Measurements from ENCODE around the gene MPZL2. TPM values are rescaled to one million over a fixed set of nuclear protein-coding genes. Genes with fewer than 3 reads are reported as not detected.

MPZL2 gene
- total and polyA plus RNA-seq, 5 donors from 2014 or later, result 0.37 to 1.0 TPM; not detected in 3

- Histone ChIP-seq H3K4me3 (ENCODE audit: low read depth, low read length) (peak overlapping the region; percentile 49), H3K27ac (ENCODE audit: insufficient read depth, low read length, poor library complexity, severe bottlenecking) (no peak overlapping the region), H3K36me3 (ENCODE audit: control insufficient read depth, insufficient read depth, low read length) (peaks cover 3% of the 10 kb centered on the region), H3K9me3 (ENCODE audit: control insufficient read depth in 2 of 2, low read length in 2 of 2) (no peaks in the 10 kb centered on the region), H3K27me3 (ENCODE audit: control insufficient read depth, insufficient read depth, low read length) (no peaks in the 10 kb centered on the region), H3K4me1 (ENCODE audit: control insufficient read depth, insufficient read depth, low read length, poor library complexity, severe bottlenecking) (peaks cover 91% of the 10 kb centered on the region)
- peak overlapping the region; percentile 71 to 89 (median 80) for H3K4me3 Mint-ChIP-seq
- no peak for DNase-seq
- ATAC-seq (ENCODE audit: low read depth in 2 of 2), result no peak
- H3K27me3 Mint-ChIP-seq, result no peaks in the 10 kb centered on the region
- H3K9me3 Mint-ChIP-seq, result no peaks in the 10 kb centered on the region
- H3K27ac Mint-ChIP-seq, result peak overlapping the region; percentile 57 to 93 (median 79)
- H3K4me1 Mint-ChIP-seq, result peaks cover 33 to 95% (median 77%) of the 10 kb centered on the region in 4 donors
- peaks cover 17% of the 10 kb centered on the region for H3K36me3 Mint-ChIP-seq
These were observed 44.9 kb downstream of the MPZL2 start for GRCh38 chr11:118219244-118219643.

DNA sequence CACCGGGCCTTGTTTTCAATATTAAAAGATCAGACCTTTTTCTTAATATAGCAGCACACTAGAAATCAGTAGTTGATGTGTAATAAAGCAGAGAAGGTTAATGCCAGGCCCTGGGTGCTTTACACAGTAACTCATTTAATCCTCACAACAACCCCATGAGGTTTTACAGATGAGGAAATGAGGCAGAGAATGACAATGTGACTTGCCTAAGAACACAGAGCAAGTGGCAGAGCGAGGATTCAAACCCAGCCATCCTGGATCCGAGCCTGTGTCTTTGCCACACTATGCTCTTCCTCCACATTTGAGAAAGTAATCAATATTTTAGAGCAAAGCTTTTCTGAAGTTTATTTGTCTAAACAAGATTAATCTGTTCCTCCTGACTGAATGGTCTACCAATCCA lies 46.5 kb downstream of the MPZL2 start:
- peaks cover 11% of the 10 kb centered on the region for H3K36me3 ChIP-seq (ENCODE audit: control insufficient read depth, insufficient read depth, low read length)
- Mint-ChIP-seq H3K9me3 (no peaks in the 10 kb centered on the region), H3K27ac (peak overlapping the region; percentile 74 to 93 (median 86)), H3K36me3 (peaks cover 31% of the 10 kb centered on the region), H3K27me3 (no peaks in the 10 kb centered on the region), H3K4me1 (peaks cover 31 to 100% (median 80%) of the 10 kb centered on the region in 4 donors), H3K4me3 (peak overlapping the region; percentile 80 to 88 (median 84))
- H3K27me3 ChIP-seq (ENCODE audit: control insufficient read depth, insufficient read depth, low read length), result no peaks in the 10 kb centered on the region
- peak; percentile 30 to 50 for ATAC-seq (ENCODE audit: low read depth in 2 of 2)
- H3K27ac ChIP-seq (ENCODE audit: insufficient read depth, low read length, poor library complexity, severe bottlenecking), result peak overlapping the region; percentile 66
- peak in 1 of 3 donors; percentile 66 for DNase-seq
- no peaks in the 10 kb centered on the region for H3K9me3 ChIP-seq (ENCODE audit: control insufficient read depth in 2 of 2, low read length in 2 of 2)
- peaks cover 95% of the 10 kb centered on the region for H3K4me1 ChIP-seq (ENCODE audit: control insufficient read depth, insufficient read depth, low read length, poor library complexity, severe bottlenecking)
- H3K4me3 ChIP-seq (ENCODE audit: low read depth, low read length), result peak overlapping the region; percentile 81

DNA sequence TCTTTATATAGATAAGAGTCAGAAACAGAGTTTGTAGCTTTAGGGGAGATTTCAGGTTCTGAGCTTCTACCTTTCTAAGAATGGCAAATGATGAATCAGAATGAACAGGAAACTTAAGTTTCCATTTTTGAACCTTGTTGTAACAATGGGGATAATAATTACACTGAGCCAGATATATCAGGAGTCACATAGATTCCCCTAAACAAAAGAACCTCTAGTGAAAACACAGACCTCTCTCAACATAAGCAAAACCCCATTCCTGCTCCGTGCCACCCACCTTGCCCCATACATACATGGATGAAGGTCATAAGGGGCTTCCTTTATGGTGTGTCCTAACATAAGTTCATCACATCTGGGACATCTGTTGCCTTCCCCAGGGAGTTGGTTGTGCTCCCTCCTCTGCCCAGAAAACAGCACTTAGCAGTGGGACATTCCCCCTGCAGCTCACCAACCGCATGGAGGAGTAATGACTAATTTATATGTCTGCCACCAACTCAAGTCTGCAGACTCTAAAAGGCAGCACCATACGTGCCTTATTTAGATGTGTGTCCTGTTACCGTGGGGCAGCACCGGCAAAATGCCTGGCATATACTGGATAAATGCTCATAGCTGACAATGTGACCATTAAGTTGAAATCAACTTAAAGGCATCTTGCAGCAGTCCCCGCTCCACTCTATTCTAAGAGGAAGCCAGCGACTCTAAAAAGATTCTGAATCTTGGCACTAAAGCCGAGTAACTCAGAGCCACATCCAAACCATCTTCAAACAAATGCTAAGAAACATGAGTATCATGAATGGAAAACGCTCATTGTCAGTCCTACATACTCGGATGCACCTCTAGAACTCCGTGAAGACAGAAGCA lies 47.2 kb downstream of the MPZL2 start:
- Histone ChIP-seq H3K36me3 (ENCODE audit: control insufficient read depth, insufficient read depth, low read length) (peaks cover 18% of the 10 kb centered on the region), H3K4me1 (ENCODE audit: control insufficient read depth, insufficient read depth, low read length, poor library complexity, severe bottlenecking) (peaks cover 92% of the 10 kb centered on the region), H3K4me3 (ENCODE audit: low read depth, low read length) (peak overlapping the region; percentile 81), H3K27ac (ENCODE audit: insufficient read depth, low read length, poor library complexity, severe bottlenecking) (peak overlapping the region; percentile 66), H3K9me3 (ENCODE audit: control insufficient read depth in 2 of 2, low read length in 2 of 2) (no peaks in the 10 kb centered on the region), H3K27me3 (ENCODE audit: control insufficient read depth, insufficient read depth, low read length) (no peaks in the 10 kb centered on the region)
- DNase-seq (peak in 2 of 3 donors; percentile 17 to 63), ATAC-seq (ENCODE audit: low read depth in 2 of 2) (peak; percentile 82 to 90)
- peaks cover 33% of the 10 kb centered on the region for H3K36me3 Mint-ChIP-seq
- peak overlapping the region; percentile 80 to 88 (median 84) for H3K4me3 Mint-ChIP-seq
- no peaks in the 10 kb centered on the region for H3K27me3 Mint-ChIP-seq
- H3K27ac Mint-ChIP-seq, result peak overlapping the region; percentile 74 to 93 (median 86)
- peaks cover 27 to 97% (median 79%) of the 10 kb centered on the region in 4 donors for H3K4me1 Mint-ChIP-seq
- H3K9me3 Mint-ChIP-seq, result no peaks in the 10 kb centered on the region

GRCh38 chr11:118215765-118216164 lies 48.3 kb downstream of the MPZL2 start:
- Histone ChIP-seq H3K4me1 (ENCODE audit: control insufficient read depth, insufficient read depth, low read length, poor library complexity, severe bottlenecking) (peaks cover 81% of the 10 kb centered on the region), H3K9me3 (ENCODE audit: control insufficient read depth in 2 of 2, low read length in 2 of 2) (no peaks in the 10 kb centered on the region), H3K4me3 (ENCODE audit: low read depth, low read length) (peak overlapping the region; percentile 35), H3K36me3 (ENCODE audit: control insufficient read depth, insufficient read depth, low read length) (peaks cover 26% of the 10 kb centered on the region), H3K27ac (ENCODE audit: insufficient read depth, low read length, poor library complexity, severe bottlenecking) (no peak overlapping the region), H3K27me3 (ENCODE audit: control insufficient read depth, insufficient read depth, low read length) (no peaks in the 10 kb centered on the region)
- peaks cover 41% of the 10 kb centered on the region for H3K36me3 Mint-ChIP-seq
- H3K9me3 Mint-ChIP-seq, result no peaks in the 10 kb centered on the region
- H3K4me1 Mint-ChIP-seq, result peaks cover 27 to 94% (median 73%) of the 10 kb centered on the region in 4 donors
- DNase-seq (no peak), ATAC-seq (ENCODE audit: low read depth in 2 of 2) (no peak)
- no peaks in the 10 kb centered on the region for H3K27me3 Mint-ChIP-seq
- peak overlapping the region in 2 of 3 donors; percentile 86 to 93 for H3K27ac Mint-ChIP-seq
- H3K4me3 Mint-ChIP-seq, result peak overlapping the region; percentile 62 to 88 (median 80)

DNA sequence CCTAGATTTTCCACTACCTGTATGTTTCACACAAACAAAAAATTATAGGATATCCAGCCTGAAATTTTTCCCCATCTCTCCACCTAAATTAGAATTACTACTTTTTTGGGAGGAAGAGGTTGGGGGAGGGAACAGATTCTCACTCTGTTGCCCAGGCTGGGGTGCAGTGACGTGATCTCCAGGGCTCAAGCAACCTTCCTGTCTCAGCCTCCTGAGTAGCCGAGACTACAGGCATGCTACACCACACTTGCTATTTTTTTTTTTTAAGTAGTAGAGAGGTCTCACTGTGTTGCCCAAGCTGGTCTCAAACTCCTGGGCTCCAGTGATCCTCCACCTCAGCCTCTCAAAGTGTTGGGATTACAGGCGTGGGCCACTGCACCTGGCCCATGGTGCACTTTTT lies 48.8 kb downstream of the MPZL2 start:
- no peak for ATAC-seq (ENCODE audit: low read depth in 2 of 2)
- Histone ChIP-seq H3K27me3 (ENCODE audit: control insufficient read depth, insufficient read depth, low read length) (no peaks in the 10 kb centered on the region), H3K27ac (ENCODE audit: insufficient read depth, low read length, poor library complexity, severe bottlenecking) (no peak overlapping the region), H3K4me3 (ENCODE audit: low read depth, low read length) (peak overlapping the region; percentile 26), H3K4me1 (ENCODE audit: control insufficient read depth, insufficient read depth, low read length, poor library complexity, severe bottlenecking) (peaks cover 76% of the 10 kb centered on the region), H3K36me3 (ENCODE audit: control insufficient read depth, insufficient read depth, low read length) (peaks cover 31% of the 10 kb centered on the region), H3K9me3 (ENCODE audit: control insufficient read depth in 2 of 2, low read length in 2 of 2) (no peaks in the 10 kb centered on the region)
- no peaks in the 10 kb centered on the region for H3K27me3 Mint-ChIP-seq
- peak overlapping the region in 2 of 3 donors; percentile 8 to 93 for H3K27ac Mint-ChIP-seq
- peaks cover 27 to 91% (median 69%) of the 10 kb centered on the region in 4 donors for H3K4me1 Mint-ChIP-seq
- peaks cover 44% of the 10 kb centered on the region for H3K36me3 Mint-ChIP-seq
- peak in 1 of 3 donors; percentile 55 for DNase-seq
- H3K9me3 Mint-ChIP-seq, result no peaks in the 10 kb centered on the region
- H3K4me3 Mint-ChIP-seq, result peak overlapping the region in 3 of 4 donors; percentile 52 to 81 (median 79)

GRCh38 chr11:118214210-118214914 lies 49.7 kb downstream of the MPZL2 start:
- Mint-ChIP-seq H3K9me3 (no peaks in the 10 kb centered on the region), H3K27me3 (no peaks in the 10 kb centered on the region), H3K27ac (peak overlapping the region; percentile 76 to 93 (median 83)), H3K36me3 (peaks cover 39% of the 10 kb centered on the region), H3K4me3 (peak overlapping the region in 3 of 4 donors; percentile 79 to 81 (median 80)), H3K4me1 (peaks cover 27 to 82% (median 63%) of the 10 kb centered on the region in 4 donors)
- Histone ChIP-seq H3K36me3 (ENCODE audit: control insufficient read depth, insufficient read depth, low read length) (peaks cover 38% of the 10 kb centered on the region), H3K4me3 (ENCODE audit: low read depth, low read length) (peak overlapping the region; percentile 26), H3K4me1 (ENCODE audit: control insufficient read depth, insufficient read depth, low read length, poor library complexity, severe bottlenecking) (peaks cover 68% of the 10 kb centered on the region), H3K9me3 (ENCODE audit: control insufficient read depth in 2 of 2, low read length in 2 of 2) (no peaks in the 10 kb centered on the region), H3K27me3 (ENCODE audit: control insufficient read depth, insufficient read depth, low read length) (no peaks in the 10 kb centered on the region), H3K27ac (ENCODE audit: insufficient read depth, low read length, poor library complexity, severe bottlenecking) (no peak overlapping the region)
- no peak for DNase-seq
- ATAC-seq (ENCODE audit: low read depth in 2 of 2), result no peak

DNA sequence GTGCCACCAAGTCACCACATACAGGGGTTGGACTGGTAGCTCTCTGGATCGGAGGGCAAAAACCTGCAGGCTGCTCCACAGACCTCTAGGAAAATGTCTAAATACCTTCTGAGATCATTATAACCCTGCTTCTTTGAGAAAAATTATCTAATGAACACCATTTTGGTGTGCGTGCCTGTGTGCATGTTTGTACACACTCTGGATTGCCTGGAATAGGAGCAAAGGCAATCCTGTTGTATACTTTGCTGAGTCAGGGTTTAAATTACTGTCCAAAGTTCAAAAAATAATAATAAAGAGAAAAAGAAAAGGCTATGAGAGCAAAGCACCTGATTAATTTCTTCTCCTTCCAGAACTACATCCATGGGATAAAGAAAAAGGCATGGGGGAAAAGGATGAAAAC lies 50.3 kb downstream of the MPZL2 start:
- no peak overlapping the region for H3K27ac ChIP-seq (ENCODE audit: insufficient read depth, low read length, poor library complexity, severe bottlenecking)
- Mint-ChIP-seq H3K4me1 (peaks cover 24 to 82% (median 58%) of the 10 kb centered on the region in 4 donors), H3K27me3 (no peaks in the 10 kb centered on the region), H3K36me3 (peaks cover 45% of the 10 kb centered on the region), H3K4me3 (peak overlapping the region in 2 of 4 donors; percentile 24 to 80), H3K9me3 (peaks cover 0 to 2% (median 0%) of the 10 kb centered on the region in 7 donors), H3K27ac (peak overlapping the region; percentile 75 to 93 (median 83))
- ATAC-seq (ENCODE audit: low read depth in 2 of 2) (no peak), DNase-seq (no peak)
- H3K36me3 ChIP-seq (ENCODE audit: control insufficient read depth, insufficient read depth, low read length), result peaks cover 43% of the 10 kb centered on the region
- no peaks in the 10 kb centered on the region for H3K27me3 ChIP-seq (ENCODE audit: control insufficient read depth, insufficient read depth, low read length)
- peaks cover 63% of the 10 kb centered on the region for H3K4me1 ChIP-seq (ENCODE audit: control insufficient read depth, insufficient read depth, low read length, poor library complexity, severe bottlenecking)
- no peaks in the 10 kb centered on the region for H3K9me3 ChIP-seq (ENCODE audit: control insufficient read depth in 2 of 2, low read length in 2 of 2)
- H3K4me3 ChIP-seq (ENCODE audit: low read depth, low read length), result no peak overlapping the region
